GM12872 (cell line): ENCODE measurements around the gene ZNF646.

Experiments
- CTCF ChIP-seq: IDR thresholded peaks from 3 replicates; pipeline ENCODE4 v1.5.1; 2011; ENCODE audit warnings: low read depth, mild to moderate bottlenecking, low read length, moderate library complexity; ENCODE audit not compliant: insufficient read depth

Gene ZNF646

GRCh38 chr16:31093132-31093703, 19.0 kb downstream of the ZNF646 start:
- no peak for TF ChIP-seq CTCF

DNA sequence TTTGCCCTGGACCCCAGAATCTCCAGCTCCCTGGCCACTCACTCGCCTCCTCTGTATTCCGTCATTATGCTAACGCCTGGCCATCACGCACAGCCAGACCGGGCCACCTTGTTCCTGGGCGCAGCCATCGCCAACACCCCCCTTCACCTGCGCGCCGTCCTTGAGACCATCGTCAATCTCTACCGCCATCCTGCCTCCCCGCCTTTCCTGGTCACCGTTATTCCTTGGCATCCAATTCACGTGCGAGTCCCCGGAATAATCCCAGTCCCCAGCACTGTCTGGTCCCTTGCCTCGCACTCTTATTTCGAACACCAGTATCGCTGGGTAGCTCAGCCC, 19.8 kb downstream of the ZNF646 start:
- TF ChIP-seq CTCF: no peak

DNA sequence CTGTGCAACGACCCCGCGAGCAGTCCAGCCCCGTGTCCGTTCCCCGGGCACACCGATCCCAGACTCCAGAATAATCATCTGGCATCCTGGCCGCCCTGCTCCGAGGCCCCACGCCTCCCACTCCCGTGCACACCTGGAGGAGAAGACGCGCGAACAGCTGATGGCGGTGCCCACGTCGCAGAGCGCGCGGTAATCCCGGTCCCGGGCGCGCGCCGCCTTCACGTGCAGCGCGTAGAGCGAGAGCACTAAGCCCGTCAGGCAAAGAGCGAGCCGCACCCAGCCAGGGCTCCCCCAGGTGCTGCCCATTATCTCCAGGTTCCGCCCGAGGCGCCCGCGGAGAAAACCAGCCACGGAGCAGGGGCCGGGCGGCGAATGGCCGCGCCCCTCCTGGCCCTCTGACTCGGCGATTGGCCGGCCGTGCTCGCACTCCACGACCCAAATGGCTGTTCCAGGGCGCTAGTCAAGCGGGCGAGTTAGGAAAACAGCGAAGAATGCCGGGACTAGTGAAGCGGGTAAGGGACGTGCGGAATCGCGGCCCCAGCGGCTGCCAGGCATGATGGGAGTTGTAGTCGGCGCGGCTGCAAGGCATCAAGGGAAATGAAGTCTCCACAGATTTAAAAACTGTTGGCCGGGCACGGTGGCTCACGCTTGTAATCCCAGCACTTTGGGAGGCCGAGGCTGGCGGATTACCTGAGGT, 20.4 kb downstream of the ZNF646 start, which contains the start of gene VKORC1:
Gene VKORC1 (minus strand): TSS at position 374 of the 697 bp plus-strand sequence. CDS start 68 bp downstream, at position 306.
- TF ChIP-seq CTCF: no peak

DNA sequence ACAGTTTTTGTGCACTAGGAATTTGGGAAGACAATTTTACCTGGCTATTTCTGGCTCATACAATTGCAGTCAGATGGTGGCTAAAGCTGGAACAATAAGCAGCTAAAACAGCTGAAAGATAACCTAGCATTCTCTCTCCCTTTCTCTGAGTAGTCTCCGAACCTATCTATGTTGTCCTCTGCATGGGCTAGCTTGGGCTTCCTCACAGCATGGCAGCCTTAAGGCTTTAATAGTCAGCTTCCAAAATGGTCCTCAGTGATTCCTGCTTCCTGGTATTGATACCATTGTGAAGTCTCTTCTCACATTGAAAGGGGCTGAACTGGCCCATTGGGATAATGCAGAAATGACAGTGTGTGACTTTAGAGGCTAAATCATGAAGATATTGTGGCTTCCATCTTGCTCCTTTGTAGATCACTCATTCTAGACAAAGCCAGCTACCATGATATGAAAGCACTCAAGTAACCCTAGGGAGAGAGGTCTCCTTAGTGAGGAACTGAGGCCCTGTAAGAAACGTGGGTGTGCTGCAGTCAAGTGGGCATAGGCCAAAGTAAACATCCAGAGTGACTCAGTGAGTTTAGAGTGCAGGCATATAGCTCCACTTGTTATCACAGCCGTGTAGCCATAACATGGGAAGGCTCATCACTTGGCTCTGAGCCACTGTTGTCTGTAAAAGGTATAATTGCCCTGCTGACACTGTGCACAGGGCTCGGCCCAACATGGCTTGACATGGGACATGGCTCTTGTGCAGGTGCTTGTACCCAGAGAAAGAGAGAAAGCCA, 25.8 kb downstream of the ZNF646 start:
- TF ChIP-seq CTCF: no peak

- peak; percentile 83 for TF ChIP-seq CTCF
These were observed 31.5 kb downstream of the ZNF646 start for GRCh38 chr16:31105677-31106213.

DNA sequence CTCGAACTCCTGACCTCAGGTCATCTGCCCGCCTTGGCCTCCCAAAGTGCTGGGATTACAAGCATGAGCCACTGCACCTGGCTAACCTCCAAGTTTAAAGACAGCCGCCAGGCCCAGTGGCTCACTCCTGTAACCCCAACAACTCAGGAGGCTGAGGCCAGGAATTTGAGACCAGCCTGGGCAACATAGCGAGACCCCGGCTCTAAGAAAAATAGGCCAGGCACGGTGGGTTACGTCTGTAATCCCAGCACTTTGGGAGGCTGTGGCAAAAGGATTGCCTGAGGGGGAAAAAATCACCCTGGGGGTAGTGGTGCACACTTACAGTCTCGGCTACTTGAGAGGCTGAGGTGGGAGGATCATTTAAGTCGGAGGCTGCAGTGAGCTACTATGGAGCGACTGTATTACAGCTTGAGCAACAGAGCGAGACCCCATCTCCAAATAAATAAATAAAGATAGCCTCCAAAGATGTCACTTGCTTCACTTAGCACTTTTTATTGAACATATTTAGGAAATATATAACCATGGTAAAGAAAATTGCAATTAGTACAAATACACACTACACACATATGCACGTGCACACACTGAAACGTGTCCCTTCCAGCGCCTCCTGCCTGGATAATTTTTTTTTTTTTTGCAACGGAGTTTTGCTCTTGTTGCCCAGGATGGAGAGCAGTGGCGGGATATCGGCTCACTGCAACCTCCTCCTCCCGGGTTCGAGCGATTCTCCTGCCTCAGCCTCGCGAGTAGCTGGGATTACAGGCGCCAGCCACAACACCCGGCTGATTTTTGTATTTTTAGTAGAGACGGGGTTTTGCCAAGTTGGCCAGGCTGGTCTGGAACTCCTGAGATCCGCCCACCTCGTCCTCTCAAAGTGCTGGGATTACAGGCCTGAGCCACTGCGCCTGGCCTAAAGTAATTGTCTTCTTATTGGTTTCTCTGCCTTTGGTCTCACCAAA, 32.6 kb downstream of the ZNF646 start:
- no peak for TF ChIP-seq CTCF

DNA sequence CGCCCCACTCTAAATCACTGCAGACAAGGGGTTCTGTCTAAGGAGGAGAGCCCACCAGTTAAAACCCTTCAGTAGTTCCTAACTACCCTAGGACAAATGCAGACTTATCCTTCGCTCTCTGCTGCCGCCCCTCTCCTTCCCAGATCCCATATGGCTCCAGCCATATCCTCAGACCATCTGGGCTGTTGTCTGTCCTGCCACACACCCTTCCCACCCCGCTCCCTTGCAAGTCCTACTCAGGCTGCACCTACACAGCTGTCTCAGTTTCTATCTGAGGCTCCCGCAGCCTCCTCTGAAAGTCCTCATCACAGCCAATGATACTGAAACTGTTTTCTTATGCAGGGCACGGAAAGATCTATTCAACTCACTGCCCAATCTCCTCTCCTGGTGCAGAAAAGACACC, 33.2 kb downstream of the ZNF646 start:
- no peak for TF ChIP-seq CTCF
